Stimulated activated CD8-positive, alpha-beta memory T cell treated with anti-CD3 and anti-CD28 coated beads, Interleukin-7, amount 100 ng/mL, for 48 hours (primary cell): ENCODE results near the gene HMGN1.

Source experiments
- DNase-seq, 2 donors: peaks; one replicate each; pipeline ENCODE4 v3.0.0-alpha.2; 2020; ENCODE audit warnings: low read depth in 1 of 2; ENCODE audit errors: extremely low read depth in 1 of 2

HMGN1 gene

GRCh38 chr21:39311164-39311563 lies 37.7 kb downstream of the HMGN1 start:
- no peak for DNase-seq

- DNase-seq = no peak
Observed at GRCh38 chr21:39307466-39307865, 41.4 kb downstream of the HMGN1 start.

GRCh38 chr21:39300587-39300986 lies 48.3 kb downstream of the HMGN1 start:
- no peak for DNase-seq

- no peak for DNase-seq
Observed at GRCh38 chr21:39296891-39297290, 52.0 kb downstream of the HMGN1 start.
